ENCODE measurements around the gene CPEB3.
"Not testable (repeated sequence)": the region's sequence is repeated elsewhere in the genome, so short reads cannot be mapped to it uniquely, and the experiment has no call there.

The CPEB3 gene

GRCh38 chr10:92208157-92208720 lies 82.6 kb downstream of the CPEB3 start:
- no peak for DNase-seq

DNA sequence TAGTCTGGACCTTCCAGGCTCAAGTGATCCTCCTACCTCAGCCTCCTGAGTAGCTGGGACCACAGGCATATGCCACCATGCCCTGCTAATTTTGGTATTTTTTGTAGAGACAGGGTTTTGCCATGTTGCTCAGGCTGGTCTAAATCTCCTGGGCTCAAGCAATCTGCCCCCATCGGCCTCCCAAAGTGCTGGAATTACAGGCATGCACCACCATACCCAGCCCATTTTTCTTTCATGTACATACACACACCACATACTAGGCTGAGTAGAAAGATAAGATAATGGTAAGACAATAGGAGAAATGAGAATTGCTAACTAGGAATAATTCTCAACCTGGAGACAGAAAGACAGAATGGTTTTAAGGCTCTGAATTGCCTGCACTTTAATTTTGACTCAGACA lies 83.8 kb downstream of the CPEB3 start:
- no peak for DNase-seq

DNA sequence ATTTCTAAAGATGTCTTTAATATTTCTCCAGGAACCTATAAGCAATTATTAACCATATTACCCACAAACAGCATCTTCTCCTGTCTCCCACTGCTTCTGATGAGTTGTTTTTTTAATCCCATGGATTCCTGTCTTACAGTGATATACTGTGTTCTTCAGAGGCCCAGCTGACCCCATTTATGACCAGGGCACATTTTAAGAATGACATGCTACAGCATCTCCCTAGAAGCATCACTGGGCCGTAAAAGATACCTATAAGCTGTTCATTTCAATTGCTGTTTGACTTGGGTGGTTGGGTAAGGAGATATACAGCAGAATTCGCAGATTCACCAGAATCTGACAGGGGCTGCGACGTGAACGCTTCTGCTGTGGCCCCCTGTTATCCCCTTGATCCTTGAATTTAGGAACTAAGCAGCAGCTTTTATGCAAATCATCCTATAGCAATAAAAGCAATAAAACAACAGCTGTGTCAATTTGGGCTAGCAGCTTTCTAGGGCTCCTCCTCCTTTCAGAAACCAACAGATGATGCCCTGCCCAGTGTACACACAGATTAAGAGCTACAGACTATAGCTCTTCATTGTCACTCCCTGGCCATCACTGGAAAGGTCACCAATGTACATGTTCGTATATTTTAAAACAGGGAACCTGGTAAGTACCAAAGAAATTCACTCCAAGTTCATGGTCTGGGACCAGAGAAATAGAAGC lies 86.8 kb downstream of the CPEB3 start:
- no peak for DNase-seq

DNA sequence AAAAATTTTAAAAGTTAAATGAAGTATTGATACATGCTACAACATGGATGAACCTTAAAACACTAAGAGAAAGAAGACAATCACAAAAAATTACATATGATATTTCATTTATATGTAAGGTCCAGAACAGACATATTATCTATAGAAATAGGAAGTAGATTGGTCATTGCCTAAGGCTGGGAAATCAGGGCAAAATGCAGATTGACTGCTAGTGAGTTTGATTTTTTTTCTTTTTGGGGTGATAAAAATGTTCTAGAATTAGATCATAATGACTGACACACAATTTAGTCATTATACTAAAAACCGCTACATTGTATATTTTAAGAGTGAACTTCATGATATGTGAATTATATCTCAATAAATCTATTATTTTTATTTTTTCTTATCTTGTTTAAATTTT lies 88.3 kb downstream of the CPEB3 start:
- DNase-seq = no peak

GRCh38 chr10:92200564-92200963 lies 90.3 kb downstream of the CPEB3 start:
- no peak for DNase-seq

- DNase-seq = no peak
Observed at GRCh38 chr10:92187101-92187500, 103.8 kb downstream of the CPEB3 start.

DNA sequence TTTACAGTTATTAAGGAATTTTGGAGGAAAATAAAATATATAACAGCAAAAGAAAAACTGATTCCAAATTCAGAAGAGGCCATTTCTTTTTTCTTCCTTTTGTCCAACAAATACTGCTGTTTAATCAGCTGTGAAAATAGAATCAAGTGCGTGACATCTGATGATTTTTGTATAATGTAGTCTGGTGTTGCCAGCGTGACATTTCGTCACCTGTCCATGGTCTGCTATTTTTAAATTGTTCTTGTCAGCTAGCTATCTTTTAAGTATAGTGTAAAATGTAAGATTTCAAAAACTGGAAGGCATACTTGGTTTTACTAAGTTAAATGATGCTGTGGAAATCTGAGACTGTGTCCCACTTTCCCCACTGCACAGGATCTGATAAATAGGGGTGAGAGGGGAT lies 105.9 kb downstream of the CPEB3 start:
- no peak for DNase-seq

DNA sequence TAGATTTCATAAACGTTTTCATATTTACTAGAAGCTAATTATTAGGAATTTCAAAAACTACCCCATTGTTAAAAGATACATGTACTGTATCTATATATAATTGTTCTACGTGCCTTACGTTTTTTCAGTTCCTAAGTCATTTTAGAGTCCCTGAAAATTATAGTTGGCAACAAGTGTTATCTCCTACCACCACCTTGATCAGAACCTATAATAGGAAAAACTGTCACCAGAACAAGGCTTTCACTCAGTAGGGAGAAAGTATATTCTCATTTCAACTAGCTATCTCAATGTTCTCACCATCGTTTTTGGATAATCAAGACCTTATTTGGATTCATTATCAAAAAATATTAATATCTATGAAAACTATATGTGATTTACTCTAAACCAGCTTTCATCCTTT lies 107.7 kb downstream of the CPEB3 start:
- DNase-seq = no peak

DNA sequence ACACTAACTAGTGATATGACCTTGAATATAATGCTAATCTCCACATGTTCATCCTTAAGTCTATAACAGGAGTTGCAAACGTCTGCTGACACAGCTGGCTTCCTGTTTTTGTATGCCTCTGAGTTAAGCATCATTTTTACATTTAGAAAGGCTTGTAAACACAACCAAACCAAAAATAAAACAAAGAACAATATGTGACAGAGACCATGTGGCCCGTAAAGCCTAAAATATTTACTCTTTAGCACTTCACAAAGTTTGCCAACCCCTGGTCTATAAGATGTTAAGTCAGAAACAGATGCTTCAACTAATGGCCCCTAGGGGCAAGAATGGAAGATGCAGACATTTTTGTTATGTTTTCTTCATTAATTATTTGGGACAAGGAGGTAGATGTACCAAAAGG lies 109.3 kb downstream of the CPEB3 start:
- no peak for DNase-seq

DNA sequence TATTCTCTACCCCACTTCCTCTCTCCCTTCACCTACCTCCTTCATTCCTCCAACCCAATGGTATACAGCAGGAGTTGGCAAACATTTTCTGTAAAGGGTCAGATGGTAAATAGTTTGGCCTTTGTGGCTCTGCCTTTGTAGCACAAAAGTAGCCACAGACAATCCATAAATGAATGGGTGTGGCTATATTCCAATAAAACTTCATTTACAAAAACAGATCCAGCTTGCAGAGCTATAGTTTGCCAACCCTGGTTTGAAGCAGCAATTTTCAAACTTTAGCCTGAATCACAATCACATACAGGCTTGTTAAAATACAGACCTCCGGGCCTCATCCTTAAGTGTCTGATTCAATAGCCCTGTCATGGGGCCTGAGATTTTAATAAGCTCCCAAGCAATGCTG lies 110.5 kb downstream of the CPEB3 start:
- DNase-seq = no peak

- DNase-seq = no peak
Observed at GRCh38 chr10:92177546-92177945, 113.3 kb downstream of the CPEB3 start.

GRCh38 chr10:92175164-92175563 lies 115.7 kb downstream of the CPEB3 start:
- no peak for DNase-seq

DNA sequence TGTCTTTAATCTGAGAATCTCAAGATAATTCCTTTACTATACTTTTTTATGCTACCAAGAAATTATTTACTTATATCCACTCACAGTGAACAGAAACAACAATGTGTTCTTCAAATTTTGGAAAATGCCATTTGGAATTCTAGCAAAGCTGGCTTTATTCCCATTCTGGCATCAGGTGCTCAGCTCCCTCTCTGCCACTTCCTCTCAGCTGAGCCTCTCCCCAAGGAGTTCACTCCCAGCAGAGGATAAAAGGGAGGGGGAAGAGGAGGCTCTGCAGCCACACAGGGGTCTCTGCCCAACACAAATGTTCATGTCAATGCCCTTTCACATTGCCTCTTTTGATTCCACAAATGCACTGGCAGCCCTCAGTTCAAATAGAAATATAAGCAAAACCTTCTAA lies 116.9 kb downstream of the CPEB3 start:
- no peak for DNase-seq

DNA sequence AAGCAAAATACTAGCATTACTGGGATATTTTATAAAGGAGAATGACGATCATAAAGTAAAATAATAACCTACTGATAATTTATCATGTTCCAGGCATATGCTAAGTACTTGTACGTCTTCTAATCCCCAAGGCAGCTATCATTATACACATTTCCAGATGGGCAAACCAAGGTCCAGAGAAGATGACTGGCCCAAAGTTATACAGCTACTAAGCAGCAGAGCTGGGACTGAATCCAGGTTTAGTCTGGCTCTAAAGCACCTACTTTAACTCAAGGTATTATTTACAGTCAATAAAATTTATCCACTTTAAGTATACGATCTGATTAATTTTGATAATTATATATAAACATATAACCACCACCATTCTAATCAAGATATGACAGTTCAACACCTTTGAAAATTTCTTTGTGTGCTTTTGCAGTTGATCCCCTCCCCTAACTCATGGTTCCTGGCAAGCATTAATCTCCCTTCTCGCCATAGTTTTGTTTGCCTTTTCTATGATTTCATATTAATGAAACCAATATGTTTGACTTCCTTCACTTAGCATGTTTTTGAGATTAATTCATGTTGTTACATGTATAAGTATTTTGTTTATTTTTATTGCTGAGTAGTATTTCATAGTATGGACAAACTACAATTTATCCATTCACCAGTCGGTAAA lies 126.7 kb downstream of the CPEB3 start:
- DNase-seq = no peak

DNA sequence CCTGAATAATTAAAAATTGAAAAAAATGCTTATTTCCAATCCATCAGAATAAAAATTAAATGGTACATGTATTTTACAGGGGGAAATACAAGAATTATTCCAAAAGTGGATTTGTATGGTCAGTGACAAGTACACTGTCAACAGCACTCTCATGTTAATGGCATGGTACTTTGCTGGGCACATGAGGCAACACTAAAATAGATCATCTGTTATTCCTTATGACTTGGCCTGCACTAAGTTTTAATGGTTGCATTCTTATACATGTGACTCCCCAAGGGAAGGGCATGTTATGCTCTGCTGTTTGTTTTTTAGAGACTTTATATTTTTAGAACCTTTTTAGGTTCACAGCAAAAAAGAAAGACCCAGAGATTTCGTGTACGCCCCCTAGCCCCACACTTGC lies 128.3 kb downstream of the CPEB3 start:
- DNase-seq = no peak

GRCh38 chr10:92156874-92157773 lies 133.8 kb downstream of the CPEB3 start:
- DNase-seq = no peak

- no peak for DNase-seq
Observed at GRCh38 chr10:92150823-92151222, 140.1 kb downstream of the CPEB3 start.

DNA sequence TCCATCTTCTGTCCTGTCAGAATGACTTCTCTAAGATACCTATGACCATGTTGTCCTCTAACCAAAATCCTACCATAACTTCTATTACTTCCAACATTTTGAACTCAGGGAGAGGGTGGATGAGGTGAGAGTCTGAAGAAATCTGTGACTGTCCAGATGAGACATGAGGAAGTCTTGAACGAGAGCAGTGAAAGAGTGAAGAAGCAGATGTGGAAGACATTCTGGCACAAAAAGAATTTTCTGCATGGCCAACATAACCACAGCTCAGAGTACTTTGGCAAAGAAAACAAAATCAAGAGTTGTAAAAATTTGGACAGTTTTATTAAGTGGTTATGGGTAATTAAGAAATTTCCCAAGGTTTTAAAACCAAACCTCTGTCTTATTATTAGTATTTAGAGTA lies 141.6 kb downstream of the CPEB3 start:
- DNase-seq = no peak

DNA sequence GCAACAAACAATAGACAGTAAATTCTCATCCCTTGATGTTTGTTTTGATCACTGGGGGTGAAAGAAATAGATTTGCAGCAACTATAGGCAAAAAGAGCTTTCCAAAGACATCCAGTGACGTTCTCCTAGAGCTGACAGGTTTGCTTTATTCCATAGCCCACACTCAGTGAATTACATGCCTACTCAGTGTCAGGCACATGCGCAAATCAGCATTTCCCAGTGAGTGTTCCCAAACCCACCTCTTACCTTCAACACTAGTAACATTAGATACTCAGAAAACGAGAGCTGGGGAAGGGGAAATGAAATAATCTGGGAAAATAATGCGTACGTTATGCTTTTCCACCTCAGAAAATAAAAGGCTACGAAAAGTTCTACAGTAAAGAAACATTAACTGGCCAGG lies 144.1 kb downstream of the CPEB3 start:
- DNase-seq = no peak

GRCh38 chr10:92146107-92146506 lies 144.8 kb downstream of the CPEB3 start:
- no peak for DNase-seq

GRCh38 chr10:92142949-92143348 lies 147.9 kb downstream of the CPEB3 start:
- no peak for DNase-seq

- DNase-seq = no peak
Observed at GRCh38 chr10:92142512-92142911, 148.4 kb downstream of the CPEB3 start.

- not testable (repeated sequence) for DNase-seq
Observed at GRCh38 chr10:92141147-92141546, 149.7 kb downstream of the CPEB3 start.

GRCh38 chr10:92134049-92134448 lies 156.8 kb downstream of the CPEB3 start:
- DNase-seq = not testable (repeated sequence)
